Transverse colon (tissue), 3 donors: ENCODE measurements around the gene ALOX15.
"Not testable (repeated sequence)": the region's sequence is repeated elsewhere in the genome, so short reads cannot be mapped to it uniquely, and the experiment has no call there.

Experiments used
- POLR2A ChIP-seq: fragments of 450-650 bp; IDR thresholded peaks from one replicate; pipeline ENCODE4 v1.6.1; 2016; ENCODE audit warnings: antibody characterized with exemption, mild to moderate bottlenecking, moderate library complexity
- TF ChIP-seq, protein P1 (sequence below), 5 experiments: fragments of 200-600 bp in 3 of 5; fragments of 450-650 bp in 2 of 5; sonication (generic) in 3 of 5; IDR thresholded peaks; 1 replicate in 2 of 5; 2 replicates in 3 of 5; pipeline ENCODE4 v1.5.1; 2016 to 2017; ENCODE audit warnings: antibody characterized with exemption in 5 of 5, inconsistent platforms in 3 of 5, mild to moderate bottlenecking in 2 of 5, moderate library complexity in 1 of 5

- TF ChIP-seq, protein P1, sequence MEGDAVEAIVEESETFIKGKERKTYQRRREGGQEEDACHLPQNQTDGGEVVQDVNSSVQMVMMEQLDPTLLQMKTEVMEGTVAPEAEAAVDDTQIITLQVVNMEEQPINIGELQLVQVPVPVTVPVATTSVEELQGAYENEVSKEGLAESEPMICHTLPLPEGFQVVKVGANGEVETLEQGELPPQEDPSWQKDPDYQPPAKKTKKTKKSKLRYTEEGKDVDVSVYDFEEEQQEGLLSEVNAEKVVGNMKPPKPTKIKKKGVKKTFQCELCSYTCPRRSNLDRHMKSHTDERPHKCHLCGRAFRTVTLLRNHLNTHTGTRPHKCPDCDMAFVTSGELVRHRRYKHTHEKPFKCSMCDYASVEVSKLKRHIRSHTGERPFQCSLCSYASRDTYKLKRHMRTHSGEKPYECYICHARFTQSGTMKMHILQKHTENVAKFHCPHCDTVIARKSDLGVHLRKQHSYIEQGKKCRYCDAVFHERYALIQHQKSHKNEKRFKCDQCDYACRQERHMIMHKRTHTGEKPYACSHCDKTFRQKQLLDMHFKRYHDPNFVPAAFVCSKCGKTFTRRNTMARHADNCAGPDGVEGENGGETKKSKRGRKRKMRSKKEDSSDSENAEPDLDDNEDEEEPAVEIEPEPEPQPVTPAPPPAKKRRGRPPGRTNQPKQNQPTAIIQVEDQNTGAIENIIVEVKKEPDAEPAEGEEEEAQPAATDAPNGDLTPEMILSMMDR (IDR thresholded peaks at IDR 0.05): not testable (repeated sequence)
- TF ChIP-seq POLR2A: not testable (repeated sequence)
These were observed 17.0 kb downstream of the ALOX15 start for GRCh38 chr17:4624451-4624911.
